ENCODE measurements around the gene MBD3L5.
"Not testable (repeated sequence)": the region's sequence is repeated elsewhere in the genome, so short reads cannot be mapped to it uniquely, and the experiment has no call there.

The MBD3L5 gene

DNA sequence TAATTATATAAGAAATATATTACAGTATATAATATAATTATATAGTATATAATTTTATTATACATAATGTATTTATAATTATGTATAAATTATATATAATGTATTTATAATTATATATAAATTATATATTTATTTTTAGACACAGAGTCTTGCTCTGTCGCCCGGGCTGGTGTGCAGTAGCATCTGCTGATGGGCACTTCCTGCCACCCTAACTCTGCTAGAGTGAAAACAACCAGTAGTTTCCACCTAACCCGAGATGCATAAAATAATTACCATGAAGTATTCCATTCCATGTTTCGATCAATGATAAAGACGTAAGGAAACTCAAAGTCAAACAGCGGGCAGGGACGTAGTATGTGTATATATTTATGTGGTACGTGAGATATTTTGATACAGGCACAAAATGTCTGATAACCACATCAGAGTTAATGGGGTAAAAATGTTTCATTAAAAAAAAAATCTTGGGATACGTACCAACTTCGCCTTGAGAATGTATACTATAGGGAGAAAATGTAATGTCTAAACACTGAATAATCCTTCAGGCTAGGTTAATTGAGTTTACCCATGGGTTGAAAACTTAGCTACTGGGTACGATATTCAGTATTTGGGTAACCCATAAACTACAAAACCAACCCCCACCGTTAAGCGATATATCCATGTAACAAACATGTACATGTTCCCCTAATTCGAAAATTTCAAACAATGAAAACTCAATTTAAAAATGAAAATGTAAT is 24.4 kb downstream of the MBD3L5 start:
- not testable (repeated sequence) for DNase-seq

DNA sequence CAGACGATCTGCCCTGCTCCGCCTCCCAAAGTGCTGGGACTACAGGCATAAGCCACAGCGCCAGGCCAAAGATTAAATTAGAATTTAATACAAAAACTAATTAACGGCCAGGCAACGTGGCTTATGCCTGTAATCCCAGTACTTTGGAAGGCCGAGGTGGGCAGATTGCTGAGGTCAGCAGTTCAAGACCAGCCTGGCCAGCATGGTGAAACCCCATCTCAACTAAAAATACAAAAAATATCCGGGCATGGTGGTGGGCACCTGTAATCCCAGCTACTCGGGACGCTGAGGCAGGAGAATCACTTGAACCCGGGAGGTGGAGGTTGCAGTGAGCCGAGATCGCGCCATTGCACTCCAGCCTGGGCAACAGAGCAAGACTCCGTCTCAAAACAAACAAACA is 25.3 kb downstream of the MBD3L5 start:
- not testable (repeated sequence) for DNase-seq

DNA sequence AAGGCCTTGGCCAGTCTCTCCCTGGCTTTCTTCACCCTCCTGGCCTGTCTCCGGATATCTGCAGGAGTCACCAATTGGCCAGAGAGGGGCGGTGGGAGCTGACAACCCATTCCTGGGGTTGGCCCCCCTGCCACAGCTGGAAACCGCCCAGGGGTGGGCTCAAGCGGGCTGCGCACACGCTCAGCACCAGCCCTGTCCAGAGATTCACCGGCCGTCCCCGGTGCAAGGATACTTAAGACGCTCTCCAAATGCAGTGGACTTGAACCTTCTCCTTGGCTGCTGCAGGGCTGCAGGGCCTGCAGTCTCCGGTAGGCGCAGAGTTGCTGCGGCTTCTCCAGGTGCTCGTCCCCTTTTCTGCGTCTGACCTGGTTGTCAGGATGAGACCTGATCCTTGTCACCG is 26.0 kb downstream of the MBD3L5 start:
- DNase-seq: not testable (repeated sequence)

DNA sequence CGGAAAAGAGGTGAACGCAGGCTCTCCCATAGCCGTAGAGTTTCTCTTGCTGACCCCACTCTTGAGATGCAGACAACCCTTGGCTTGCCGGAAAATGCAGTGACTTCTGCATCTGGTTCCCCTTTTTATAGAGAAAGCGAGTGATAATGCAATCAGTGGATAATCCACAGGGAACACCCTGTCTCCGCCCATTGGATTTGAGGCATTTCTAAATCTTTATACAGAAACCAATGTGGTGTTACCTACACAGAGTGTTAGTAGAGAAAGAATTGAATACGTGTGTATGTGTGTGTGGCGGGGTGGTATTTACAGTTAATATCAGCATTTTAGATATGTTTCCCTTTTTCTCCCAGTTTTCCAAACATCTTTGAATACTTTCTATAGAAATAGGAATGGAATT is 28.2 kb downstream of the MBD3L5 start, which contains the start of gene MBD3L3:
TSS of gene MBD3L3 (minus strand) at position 101 of the 400 bp plus-strand sequence. CDS start at position 30, 71 bp downstream.
- not testable (repeated sequence) for DNase-seq

GRCh38 chr19:7059977-7060376 is 29.6 kb downstream of the MBD3L5 start:
- not testable (repeated sequence) for DNase-seq

DNA sequence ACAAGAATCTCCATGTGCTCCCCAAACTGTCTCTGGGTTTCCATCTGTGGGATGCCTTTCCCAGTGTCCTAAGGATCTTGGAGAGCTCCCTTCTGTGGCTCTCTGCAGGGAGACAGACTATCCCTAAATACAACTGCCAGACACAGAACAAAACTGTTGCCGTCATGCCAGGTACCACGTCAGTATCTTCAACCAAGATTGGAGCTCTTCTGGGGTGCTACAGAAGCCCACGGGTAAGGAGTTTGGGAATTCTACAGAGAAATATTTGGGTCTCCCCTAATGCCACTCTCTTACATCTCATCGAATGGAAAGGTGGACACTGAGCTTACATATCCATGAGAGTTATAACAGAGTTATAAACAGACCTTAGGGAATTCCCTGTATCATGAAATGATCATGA is 33.0 kb downstream of the MBD3L5 start:
- DNase-seq: no peak

DNA sequence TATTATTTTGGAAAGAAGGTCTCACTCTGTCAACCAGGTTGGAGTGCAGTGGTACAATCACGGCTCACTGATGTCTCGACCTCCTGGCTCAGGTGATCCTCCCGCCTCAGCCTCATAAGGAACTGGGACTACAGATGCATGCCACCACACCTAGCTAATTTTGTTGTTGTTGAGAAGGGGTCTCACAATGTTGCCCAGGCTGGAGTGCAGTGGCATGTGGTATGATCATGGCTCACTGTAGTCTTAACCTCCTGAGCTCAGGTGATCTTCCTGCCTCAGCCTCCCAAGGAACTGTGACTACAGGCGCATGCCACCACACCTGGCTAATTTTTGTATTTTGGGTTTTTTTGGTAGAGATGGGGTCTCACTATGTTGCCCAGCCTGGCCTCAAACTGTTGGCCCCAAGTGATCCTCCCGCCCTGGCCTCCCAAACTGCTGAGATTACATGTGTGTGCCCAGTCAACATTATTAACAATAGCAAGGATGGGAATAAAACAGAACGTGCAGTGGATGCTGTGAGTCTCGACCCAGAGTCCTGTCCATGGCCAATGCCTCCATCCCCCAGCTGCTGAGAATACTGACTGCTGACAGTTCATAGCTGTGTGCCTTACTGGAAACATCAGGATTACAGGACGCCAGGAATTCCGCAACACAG is 33.5 kb downstream of the MBD3L5 start:
- DNase-seq: no peak

GRCh38 chr19:7067122-7067521 is 36.7 kb downstream of the MBD3L5 start:
- not testable (repeated sequence) for DNase-seq

GRCh38 chr19:7067716-7068115 is 37.3 kb downstream of the MBD3L5 start:
- DNase-seq: no peak

DNA sequence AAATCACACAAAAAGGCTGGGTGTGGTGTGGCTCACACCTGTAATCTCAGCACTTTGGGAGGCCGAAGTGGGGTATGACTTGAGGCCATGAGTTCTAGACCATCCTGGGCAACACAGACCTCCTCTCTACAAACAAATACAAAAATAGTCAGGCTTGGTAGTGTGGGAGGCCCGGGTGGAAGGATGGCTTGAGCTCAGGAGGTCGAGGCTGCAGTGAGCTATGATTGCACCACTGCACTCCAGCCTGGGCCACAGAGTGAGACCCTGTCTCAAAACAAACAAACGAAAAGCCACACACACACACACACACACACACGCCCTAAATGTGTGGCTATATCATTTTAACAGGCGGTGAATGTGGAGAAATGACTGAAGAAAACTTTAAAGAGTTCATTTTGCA is 38.2 kb downstream of the MBD3L5 start:
- DNase-seq: no peak

DNA sequence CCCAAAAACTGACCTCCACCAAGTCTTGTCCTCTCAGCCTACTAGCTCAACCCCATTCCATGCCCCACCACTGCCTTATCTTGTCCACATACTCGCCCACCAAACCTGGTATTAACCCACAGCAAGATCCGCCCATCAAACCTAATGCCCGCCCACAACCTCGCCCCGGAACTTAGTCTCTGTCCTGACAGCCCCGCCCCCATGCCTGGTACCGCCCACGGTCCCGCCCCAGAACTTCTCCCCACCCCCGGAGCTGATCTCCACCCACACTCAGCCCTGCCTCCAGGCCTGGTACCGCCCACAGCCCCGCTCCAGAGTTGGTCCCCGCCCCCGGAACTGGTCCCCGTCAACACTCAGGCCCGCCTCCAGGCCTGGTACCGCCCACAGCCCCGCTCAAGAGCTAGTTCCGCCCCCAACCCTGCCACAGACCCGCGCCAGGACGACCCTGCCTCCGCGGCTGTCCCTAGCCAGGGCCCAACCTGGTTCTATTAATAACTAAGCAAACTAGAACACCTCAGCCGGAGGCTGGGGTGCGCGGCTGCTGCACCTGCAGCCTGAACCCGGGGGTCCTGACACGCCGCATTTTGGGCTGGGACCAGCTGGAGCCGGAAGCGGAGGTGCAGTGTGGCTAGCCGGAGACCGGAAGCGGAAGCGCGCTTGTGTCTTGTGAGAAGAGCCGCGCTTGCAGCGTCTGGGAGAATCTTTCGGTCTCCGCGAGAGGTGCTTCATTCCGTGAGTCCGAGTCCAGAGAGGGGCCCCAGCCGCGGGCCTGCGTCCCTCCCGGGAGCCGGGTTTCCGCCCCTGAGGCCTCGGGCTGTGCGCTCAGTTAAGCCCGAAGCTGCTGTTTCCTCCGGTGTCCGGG is 38.9 kb downstream of the MBD3L5 start, which contains the start of gene ZNF557:
TSS of gene ZNF557 (plus strand) at position 662 of the 862 bp plus-strand sequence. CDS start 5,372 bp downstream, outside the sequence.
- peak; percentile 92 for DNase-seq

GRCh38 chr19:7069904-7070226 is 39.5 kb downstream of the MBD3L5 start:
- DNase-seq: no peak

- DNase-seq: no peak
Measured at GRCh38 chr19:7072541-7072940, 42.2 kb downstream of the MBD3L5 start.

DNA sequence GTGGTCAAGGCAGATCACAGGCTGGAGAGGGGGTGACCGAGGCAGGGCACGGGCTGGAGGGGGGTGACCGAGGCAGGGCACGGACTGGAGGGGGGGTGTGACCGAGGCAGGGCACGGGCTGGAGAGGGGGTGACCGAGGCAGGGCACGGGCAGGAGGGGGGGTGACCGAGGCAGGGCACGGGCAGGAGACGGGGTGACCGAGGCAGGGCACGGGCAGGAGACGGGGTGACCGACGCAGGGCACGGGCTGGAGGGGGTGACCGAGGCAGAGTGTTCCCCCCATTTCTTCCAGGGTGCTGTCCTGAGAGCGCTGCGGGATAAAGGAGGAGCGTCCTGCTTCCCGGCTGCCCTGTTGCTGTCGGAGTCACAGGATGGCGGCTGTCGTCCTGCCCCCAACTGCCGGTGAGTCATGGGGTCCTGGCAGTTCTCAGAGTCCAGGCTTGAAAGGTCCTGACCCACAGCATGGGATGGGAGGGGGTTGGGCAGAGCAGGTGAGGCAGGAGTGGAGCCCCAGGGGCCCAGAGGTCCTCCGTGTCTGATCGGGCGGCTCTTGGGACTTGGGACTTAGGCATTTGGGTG is 44.4 kb downstream of the MBD3L5 start:
- no peak for DNase-seq

DNA sequence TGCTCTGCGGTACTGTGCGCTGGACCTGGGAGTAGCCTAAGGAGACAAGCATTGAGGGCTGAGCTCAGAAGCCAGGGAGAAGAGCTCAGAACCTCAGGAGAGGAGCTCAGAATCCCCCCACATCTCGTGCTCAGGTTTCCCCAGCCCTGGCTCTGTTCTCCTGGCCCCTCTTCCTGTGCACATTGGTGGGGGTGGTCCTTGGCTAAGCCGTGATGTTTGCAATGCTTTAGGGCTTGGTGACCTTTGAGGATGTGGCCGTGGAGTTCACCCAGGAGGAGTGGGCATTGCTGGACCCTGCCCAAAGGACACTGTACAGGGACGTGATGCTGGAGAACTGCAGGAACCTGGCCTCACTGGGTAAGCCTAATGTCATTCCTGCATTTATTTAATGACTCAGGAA is 45.8 kb downstream of the MBD3L5 start:
- no peak for DNase-seq

DNA sequence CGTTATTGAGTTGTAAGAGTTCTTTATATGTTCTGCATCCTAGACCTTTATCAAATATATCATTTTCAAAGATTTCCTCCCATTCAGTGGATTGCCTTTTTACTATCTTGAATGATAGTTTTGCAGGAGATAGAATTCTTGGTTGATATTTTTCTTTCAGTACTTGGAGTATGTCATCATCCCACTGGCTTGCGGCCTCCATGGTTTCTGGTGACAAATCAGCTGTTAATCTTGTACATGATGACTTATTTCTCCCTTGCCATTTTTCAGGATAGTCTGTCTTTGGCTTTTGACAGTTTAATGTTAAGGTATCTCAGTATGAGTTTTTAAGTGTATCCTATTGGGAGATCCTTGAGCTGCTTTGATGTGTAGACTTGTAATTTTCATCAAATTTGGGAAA is 47.6 kb downstream of the MBD3L5 start:
- no peak for DNase-seq
